ENCODE data around the gene HID1.

The HID1 gene

GRCh38 chr17:74930535-74931036 is 42.0 kb downstream of the HID1 start:
- TF ChIP-seq SNAI2 (CRISPR knock-in tag; IDR thresholded peaks at IDR 0.05) (no peak), PATZ1 (CRISPR knock-in tag; IDR thresholded peaks at IDR 0.05; ENCODE audit: borderline replicate concordance) (no peak), GLIS3 (CRISPR knock-in tag; IDR thresholded peaks at IDR 0.05) (no peak), ZNF565 (CRISPR knock-in tag; conservative IDR thresholded peaks at IDR 0.05; ENCODE audit: low read depth) (no peak), ZNF70 (CRISPR knock-in tag; IDR thresholded peaks at IDR 0.05) (no peak), ZFP30 (CRISPR knock-in tag; IDR thresholded peaks at IDR 0.05) (no peak), BACH2 (CRISPR knock-in tag; IDR thresholded peaks at IDR 0.05; ENCODE audit: borderline replicate concordance) (no peak), ZNF8 (CRISPR knock-in tag; IDR thresholded peaks at IDR 0.05) (no peak), ZFP3 (CRISPR knock-in tag; IDR thresholded peaks at IDR 0.05) (no peak), CSDC2 (CRISPR knock-in tag; IDR thresholded peaks at IDR 0.05) (no peak), CREB5 (CRISPR knock-in tag; IDR thresholded peaks at IDR 0.05; ENCODE audit: low read depth) (no peak), ESRRG (CRISPR knock-in tag; IDR thresholded peaks at IDR 0.05) (no peak), TSHZ2 (CRISPR knock-in tag; IDR thresholded peaks at IDR 0.05) (no peak), TOX (CRISPR knock-in tag; IDR thresholded peaks at IDR 0.05; ENCODE audit: borderline replicate concordance) (no peak)
- TF ChIP-seq, protein P1, sequence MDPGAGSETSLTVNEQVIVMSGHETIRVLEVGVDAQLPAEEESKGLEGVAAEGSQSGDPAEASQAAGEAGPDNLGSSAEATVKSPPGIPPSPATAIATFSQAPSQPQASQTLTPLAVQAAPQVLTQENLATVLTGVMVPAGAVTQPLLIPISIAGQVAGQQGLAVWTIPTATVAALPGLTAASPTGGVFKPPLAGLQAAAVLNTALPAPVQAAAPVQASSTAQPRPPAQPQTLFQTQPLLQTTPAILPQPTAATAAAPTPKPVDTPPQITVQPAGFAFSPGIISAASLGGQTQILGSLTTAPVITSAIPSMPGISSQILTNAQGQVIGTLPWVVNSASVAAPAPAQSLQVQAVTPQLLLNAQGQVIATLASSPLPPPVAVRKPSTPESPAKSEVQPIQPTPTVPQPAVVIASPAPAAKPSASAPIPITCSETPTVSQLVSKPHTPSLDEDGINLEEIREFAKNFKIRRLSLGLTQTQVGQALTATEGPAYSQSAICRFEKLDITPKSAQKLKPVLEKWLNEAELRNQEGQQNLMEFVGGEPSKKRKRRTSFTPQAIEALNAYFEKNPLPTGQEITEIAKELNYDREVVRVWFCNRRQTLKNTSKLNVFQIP (CRISPR knock-in tag; IDR thresholded peaks at IDR 0.05; ENCODE audit: borderline replicate concordance, low read depth), result no peak
- no peak for ATAC-seq

DNA sequence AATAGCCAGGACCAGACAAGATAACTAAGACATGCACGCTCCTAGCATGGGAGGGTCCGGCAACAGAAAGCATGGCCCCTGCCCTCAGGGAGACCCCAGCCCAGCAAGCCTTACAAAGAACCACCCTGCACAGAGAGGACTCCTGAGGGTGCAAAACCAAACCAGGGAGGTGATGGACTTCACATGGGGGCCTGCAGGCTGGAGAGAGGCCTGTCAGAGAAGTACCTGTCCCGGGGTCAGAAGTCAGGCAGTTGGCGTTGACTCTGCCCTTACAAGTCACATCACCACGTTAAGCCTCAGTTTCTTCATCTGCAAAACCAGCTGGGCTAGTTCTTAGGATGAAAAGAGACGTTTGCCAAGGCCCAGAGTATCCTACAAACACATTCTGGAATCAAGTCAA is 43.8 kb downstream of the HID1 start:
- TF ChIP-seq PPARA (CRISPR knock-in tag; IDR thresholded peaks at IDR 0.05; ENCODE audit: borderline replicate concordance) (no peak), BACH2 (CRISPR knock-in tag; IDR thresholded peaks at IDR 0.05; ENCODE audit: borderline replicate concordance) (no peak), PATZ1 (CRISPR knock-in tag; IDR thresholded peaks at IDR 0.05; ENCODE audit: borderline replicate concordance) (no peak), TSHZ2 (CRISPR knock-in tag; IDR thresholded peaks at IDR 0.05) (no peak), OSR1 (CRISPR knock-in tag; IDR thresholded peaks at IDR 0.05) (no peak), ISL1 (CRISPR knock-in tag; IDR thresholded peaks at IDR 0.05) (no peak), ZFP3 (CRISPR knock-in tag; IDR thresholded peaks at IDR 0.05) (no peak), ZNF565 (CRISPR knock-in tag; conservative IDR thresholded peaks at IDR 0.05; ENCODE audit: low read depth) (no peak), ESRRG (CRISPR knock-in tag; IDR thresholded peaks at IDR 0.05) (no peak), GLIS3 (CRISPR knock-in tag; IDR thresholded peaks at IDR 0.05) (no peak)
- no peak for ATAC-seq

All from SK-N-SH treated with all-trans-retinoic acid at 6 μM for 48 hours (cell line).